Large intestine (tissue), 3 donors: ENCODE measurements around the gene HDAC10. TPM values are rescaled to one million over a fixed set of nuclear protein-coding genes. Genes with fewer than 3 reads are reported as not detected.

Source experiments
- DNase-seq, 2 donors: peaks; one replicate each; pipeline versions ENCODE4 v3.0.0 to v3.0.0-alpha.2; 2013
- H3K27ac ChIP-seq: one replicate; pipeline ENCODE4 v1.5.1; 2013; ENCODE audit warnings: low read length
- H3K27me3 ChIP-seq: 2 replicates; pipeline ENCODE4 v1.6.1; 2013; ENCODE audit warnings: low read length; ENCODE audit not compliant: control insufficient read depth, insufficient read depth
- H3K36me3 ChIP-seq: 2 replicates; pipeline ENCODE4 v1.6.1; 2013; ENCODE audit warnings: low read length; ENCODE audit not compliant: control insufficient read depth, insufficient read depth
- H3K4me1 ChIP-seq: one replicate; pipeline ENCODE4 v1.6.1; 2013; ENCODE audit warnings: low read length; ENCODE audit not compliant: control insufficient read depth, insufficient read depth
- H3K4me3 ChIP-seq: one replicate; pipeline ENCODE4 v1.5.1; 2013; ENCODE audit warnings: low read length
- H3K9me3 ChIP-seq: one replicate; pipeline ENCODE4 v1.6.1; 2013; ENCODE audit warnings: mild to moderate bottlenecking, low read depth, low read length, moderate library complexity; ENCODE audit not compliant: control insufficient read depth
- WGBS: methylation state at CpG from one replicate; pipeline ENCODE4 v1.1.5; 2013; ENCODE audit warnings: low lambda C conversion rate; ENCODE audit not compliant: insufficient coverage; 5-methylcytosine and 5-hydroxymethylcytosine counted together
- polyA plus RNA-seq: library from polyadenylated mRNA; unstranded; fragments of 120-200 nt; gene quantifications from one replicate; pipeline ENCODE4 v1.2.1, GENCODE V29; 2013

The HDAC10 gene
- polyA plus RNA-seq, 1 donor, result 55.5 TPM

GRCh38 chr22:50198624-50199017, 52.4 kb downstream of the HDAC10 start:
- Histone ChIP-seq H3K4me1 (peaks cover 12% of the 10 kb centered on the region), H3K27ac (no peak overlapping the region), H3K36me3 (peaks cover 49% of the 10 kb centered on the region), H3K9me3 (no peaks in the 10 kb centered on the region), H3K4me3 (no peak overlapping the region), H3K27me3 (no peaks in the 10 kb centered on the region)
- DNase-seq, result no peak
- WGBS, result no CpG with 5 or more reads among the region's 16 CpGs

GRCh38 chr22:50197856-50198623, 53.0 kb downstream of the HDAC10 start:
- H3K4me1 ChIP-seq, result peaks cover 12% of the 10 kb centered on the region
- no peaks in the 10 kb centered on the region for H3K27me3 ChIP-seq
- no peak for DNase-seq
- H3K4me3 ChIP-seq, result no peak overlapping the region
- peaks cover 48% of the 10 kb centered on the region for H3K36me3 ChIP-seq
- H3K27ac ChIP-seq, result no peak overlapping the region
- WGBS, result no CpG with 5 or more reads among the region's 61 CpGs
- no peaks in the 10 kb centered on the region for H3K9me3 ChIP-seq

- Histone ChIP-seq H3K36me3 (peaks cover 46% of the 10 kb centered on the region), H3K27me3 (no peaks in the 10 kb centered on the region), H3K4me3 (no peak overlapping the region), H3K9me3 (no peaks in the 10 kb centered on the region), H3K4me1 (peaks cover 14% of the 10 kb centered on the region), H3K27ac (no peak overlapping the region)
- no peak for DNase-seq
- no CpG with 5 or more reads among the region's 23 CpGs for WGBS
These were observed 53.9 kb downstream of the HDAC10 start for GRCh38 chr22:50197000-50197800.

- no peak for DNase-seq
- peaks cover 11% of the 10 kb centered on the region for H3K4me1 ChIP-seq
- no peaks in the 10 kb centered on the region for H3K9me3 ChIP-seq
- H3K27ac ChIP-seq, result no peak overlapping the region
- no peak overlapping the region for H3K4me3 ChIP-seq
- no CpG with 5 or more reads among the region's 18 CpGs for WGBS
- peaks cover 46% of the 10 kb centered on the region for H3K36me3 ChIP-seq
- no peaks in the 10 kb centered on the region for H3K27me3 ChIP-seq
These were observed 54.8 kb downstream of the HDAC10 start for GRCh38 chr22:50196256-50196655.

Other genes starting within 250 kb of the HDAC10 start
- gene IL17REL, start 238.5 kb downstream of the HDAC10 start, polyA plus RNA-seq, result 0.31 TPM
- gene TTLL8, start 193.0 kb downstream of the HDAC10 start, polyA plus RNA-seq, result not detected
- 0.57 TPM for gene MLC1, start 165.8 kb downstream of the HDAC10 start, polyA plus RNA-seq
- 2.3 TPM for gene MOV10L1, start 161.3 kb downstream of the HDAC10 start, polyA plus RNA-seq
- 0.55 TPM for gene PANX2, start 80.5 kb downstream of the HDAC10 start, polyA plus RNA-seq
- gene TRABD, start 65.4 kb downstream of the HDAC10 start, polyA plus RNA-seq, result 41.3 TPM
- 44.4 TPM for gene SELENOO, start 50.3 kb downstream of the HDAC10 start, polyA plus RNA-seq
- 38.5 TPM for gene TUBGCP6, start 6.2 kb downstream of the HDAC10 start, polyA plus RNA-seq
- gene MAPK12, start 10.4 kb upstream of the HDAC10 start, polyA plus RNA-seq, result 7.6 TPM
- 5.1 TPM for gene MAPK11, start 19.1 kb upstream of the HDAC10 start, polyA plus RNA-seq
- 65.0 TPM for gene PLXNB2, start 56.4 kb upstream of the HDAC10 start, polyA plus RNA-seq
- 7.1 TPM for gene DENND6B, start 75.7 kb upstream of the HDAC10 start, polyA plus RNA-seq
- 46.9 TPM for gene PPP6R2, start 92.1 kb upstream of the HDAC10 start, polyA plus RNA-seq
- gene SBF1, start 223.8 kb upstream of the HDAC10 start, polyA plus RNA-seq, result 37.5 TPM
- 11.2 TPM for gene ADM2, start 230.3 kb upstream of the HDAC10 start, polyA plus RNA-seq
- 0.60 TPM for gene MIOX, start 235.6 kb upstream of the HDAC10 start, polyA plus RNA-seq